NCI-H146 (cell line): ENCODE results near the gene SCAANT1.

Experiments used
- DNase-seq: peaks from one replicate; lab custom pipeline; 2025; lab: John Stamatoyannopoulos, UW

The SCAANT1 gene

DNA sequence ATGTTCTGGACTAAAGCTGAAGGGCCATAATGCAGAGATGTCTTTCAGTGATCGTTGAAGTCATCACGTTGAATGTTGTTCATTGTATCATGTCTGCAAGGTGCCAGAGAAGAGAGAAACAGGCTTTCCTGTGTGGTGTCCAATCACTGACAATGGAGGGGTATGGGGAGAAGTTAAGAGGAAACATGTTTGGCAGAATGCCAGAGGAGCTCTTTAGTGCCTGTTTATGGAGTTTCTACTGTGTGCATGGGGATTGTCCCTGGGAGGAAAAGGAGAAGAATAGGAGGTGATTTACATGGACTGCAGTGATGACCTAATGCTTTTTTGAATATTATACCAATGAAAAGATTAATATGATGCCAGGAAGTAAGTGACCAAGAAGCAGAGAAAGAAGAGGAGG lies 11.7 kb downstream of the SCAANT1 start:
- DNase-seq: no peak

- no peak for DNase-seq
Observed at GRCh38 chr3:63900010-63900409, 12.2 kb downstream of the SCAANT1 start.

DNA sequence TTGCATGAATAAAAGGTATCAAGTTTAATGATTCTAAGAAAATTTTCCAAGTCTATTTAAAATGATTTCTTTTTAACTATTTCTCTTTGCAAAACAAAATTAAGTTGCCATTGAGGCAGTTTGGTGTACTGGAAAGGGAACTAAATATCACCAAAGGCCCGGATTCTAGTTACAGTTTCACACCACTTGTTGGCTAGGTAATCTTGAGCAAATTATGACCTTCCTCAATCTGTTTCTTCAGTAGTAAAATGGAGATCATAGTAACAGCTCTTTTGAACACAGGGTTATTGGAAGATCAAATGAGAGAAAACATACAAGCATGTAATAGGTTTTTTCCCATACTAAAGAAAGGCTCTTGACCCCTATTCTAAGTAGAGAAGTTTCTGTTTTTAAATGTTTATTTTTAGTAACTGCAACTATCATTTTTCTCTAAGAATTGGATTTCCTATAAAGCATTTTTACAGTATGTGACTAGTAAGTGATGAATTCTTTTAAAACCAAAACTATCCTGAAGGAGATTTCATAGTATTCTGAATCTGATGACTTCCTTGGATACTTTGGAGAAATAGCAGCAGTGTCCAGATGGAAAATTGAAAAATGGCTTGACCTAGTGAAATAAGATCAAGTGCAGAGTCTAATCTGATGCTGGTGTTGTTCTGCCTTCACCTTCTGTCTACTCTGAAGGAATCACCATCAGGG lies 15.7 kb downstream of the SCAANT1 start:
- no peak for DNase-seq

- DNase-seq: no peak
Observed at GRCh38 chr3:63895422-63896189, 16.6 kb downstream of the SCAANT1 start.

DNA sequence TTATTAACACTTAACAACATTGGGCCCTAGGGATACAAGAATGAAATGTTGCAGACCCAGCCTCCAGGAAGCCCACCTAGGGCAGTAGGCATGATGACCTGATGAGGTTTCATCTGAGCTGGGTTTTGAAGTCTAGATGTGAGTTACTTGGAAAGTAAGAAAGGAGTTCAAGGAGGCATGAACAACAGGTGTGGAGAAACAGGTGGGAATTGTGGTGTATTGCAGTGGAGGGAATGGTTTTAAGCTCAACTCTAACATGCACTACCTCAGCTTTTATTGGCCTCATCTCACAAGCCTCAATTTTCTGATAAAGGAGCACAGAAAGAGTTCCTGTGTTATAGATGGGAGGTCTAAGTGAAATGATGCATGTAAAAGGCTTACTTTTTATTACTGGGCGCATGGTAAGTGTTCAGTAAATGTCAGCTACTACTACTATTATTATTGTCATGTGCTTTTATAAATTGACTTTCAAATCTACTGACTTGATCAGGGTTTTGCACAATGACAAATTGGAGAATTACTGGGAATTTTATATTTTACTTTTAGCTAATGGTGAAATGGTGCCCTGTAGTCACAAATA lies 19.3 kb downstream of the SCAANT1 start:
- DNase-seq: no peak

GRCh38 chr3:63891518-63891917 lies 20.7 kb downstream of the SCAANT1 start:
- DNase-seq: no peak

DNA sequence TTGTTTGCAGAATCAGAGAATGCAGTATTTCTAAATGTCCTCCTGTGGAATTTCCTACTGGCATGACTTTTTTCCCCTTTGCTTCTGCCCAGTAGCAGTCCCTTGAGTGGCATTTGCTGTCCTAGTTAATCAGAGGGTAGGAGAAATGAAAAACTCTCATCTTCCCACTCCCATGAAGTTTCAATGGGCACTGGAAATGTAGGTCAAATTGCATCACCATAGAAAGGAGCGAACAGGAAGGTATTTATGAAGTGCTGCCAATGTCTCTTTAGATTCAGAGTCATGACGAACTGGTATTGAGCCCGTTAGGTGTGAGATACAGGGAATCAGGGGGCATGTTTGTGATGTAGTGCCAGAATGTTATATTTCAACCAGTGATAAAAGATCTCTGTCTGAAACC lies 25.3 kb downstream of the SCAANT1 start:
- DNase-seq: no peak

- DNase-seq: no peak
Observed at GRCh38 chr3:63880653-63881052, 31.5 kb downstream of the SCAANT1 start.

DNA sequence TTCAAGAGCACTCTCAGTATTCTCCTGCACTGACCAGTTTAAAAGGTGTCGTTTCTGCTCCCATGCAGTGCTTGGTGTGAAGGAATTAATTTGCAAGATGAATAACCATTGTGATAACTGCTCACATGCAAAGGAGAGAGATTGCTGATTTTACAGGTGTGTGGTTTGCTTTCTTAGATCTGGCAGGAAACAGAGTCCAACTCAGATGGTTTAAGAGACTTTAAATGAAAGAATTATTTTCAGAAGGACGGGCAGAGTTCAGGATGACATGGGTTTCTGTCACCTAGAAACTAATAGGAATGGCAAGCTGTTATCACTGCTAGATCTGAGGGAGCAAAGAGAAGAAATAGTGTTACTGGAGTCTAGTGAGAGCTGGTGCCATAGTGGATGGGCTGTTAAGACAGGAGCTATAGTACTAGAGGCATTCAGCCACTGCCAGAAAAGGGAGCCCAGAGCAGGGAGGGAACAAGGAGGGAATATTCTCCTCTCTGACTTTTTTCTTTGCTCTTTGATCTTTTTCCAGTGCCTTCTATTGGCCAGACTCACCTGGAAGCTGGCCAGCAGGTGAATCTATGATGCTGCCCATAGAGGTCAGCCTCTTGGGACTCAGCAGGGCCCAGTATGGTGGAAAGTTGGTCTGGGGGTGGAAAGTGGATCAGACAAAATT lies 33.7 kb downstream of the SCAANT1 start:
- DNase-seq: no peak

DNA sequence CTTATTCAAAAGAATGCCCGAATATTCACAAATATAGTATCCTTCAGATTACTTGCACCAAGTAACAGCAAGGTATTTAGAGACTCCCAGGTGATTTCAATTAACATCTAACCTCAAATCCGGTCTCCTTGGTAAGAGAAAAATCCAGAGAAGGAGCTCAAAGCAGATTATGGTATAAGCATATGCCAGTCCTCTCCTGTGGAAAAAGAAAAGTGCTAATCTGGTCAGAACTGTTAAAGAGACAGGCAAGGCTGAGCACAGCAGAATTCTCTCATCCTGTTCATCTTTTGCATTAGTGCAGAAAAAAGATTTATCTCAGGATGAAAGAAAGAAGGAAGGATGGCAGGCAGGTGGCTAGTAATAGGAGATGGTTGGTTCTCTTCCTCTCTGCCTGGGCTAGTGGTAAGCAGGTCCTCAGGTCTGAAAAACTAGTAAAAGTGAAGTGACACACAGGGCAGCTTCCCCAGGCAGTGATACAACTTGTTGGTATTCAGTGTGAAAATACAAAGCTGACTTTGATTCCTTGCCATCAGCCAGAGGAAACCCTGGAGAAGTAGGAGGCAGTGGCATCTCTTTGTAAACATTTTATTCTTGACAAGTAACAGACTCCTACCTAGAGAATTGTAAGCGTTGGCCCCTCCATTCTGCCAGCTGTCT lies 34.3 kb downstream of the SCAANT1 start:
- DNase-seq: no peak

- no peak for DNase-seq
Observed at GRCh38 chr3:63876260-63876659, 35.9 kb downstream of the SCAANT1 start.

GRCh38 chr3:63875510-63875909 lies 36.7 kb downstream of the SCAANT1 start:
- DNase-seq: no peak

GRCh38 chr3:63874769-63875168 lies 37.4 kb downstream of the SCAANT1 start:
- DNase-seq: no peak

DNA sequence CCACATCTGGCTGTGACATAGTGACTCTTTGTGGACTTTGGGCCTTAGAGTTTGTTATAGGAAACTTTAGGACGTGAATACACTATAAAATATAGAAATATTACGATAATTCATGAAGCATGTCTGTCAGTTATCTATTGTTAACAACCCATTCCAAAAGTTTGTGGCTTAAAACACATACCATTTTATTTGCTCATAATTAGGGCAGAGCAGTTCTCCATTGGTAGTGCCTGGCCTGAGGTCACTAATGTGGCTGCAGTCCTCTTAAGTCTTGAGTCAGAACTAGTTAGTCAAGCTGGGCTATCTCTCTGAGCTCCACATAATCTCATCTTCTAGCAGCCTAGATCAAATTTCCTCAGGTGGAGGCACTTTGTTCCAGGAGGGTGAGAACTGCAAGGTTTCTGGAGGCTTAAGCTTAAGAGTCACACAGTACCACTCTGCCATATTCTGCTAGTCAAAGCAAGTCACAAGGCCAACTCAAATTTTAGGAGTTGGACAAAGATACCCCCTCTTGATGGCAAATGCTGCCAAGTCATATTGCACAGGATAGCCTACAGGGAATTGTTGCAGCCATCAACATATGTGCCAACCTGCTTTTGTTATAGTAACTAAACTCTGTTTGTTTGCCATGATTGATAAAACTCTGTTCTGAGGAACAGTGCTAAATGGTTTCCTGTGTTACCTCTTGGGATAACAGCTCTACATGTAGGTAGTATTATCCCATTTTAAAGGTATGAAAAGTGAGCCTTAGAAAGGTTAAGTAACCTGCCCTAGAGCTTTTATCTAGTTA lies 39.9 kb downstream of the SCAANT1 start:
- DNase-seq: no peak

- DNase-seq: no peak
Observed at GRCh38 chr3:63870615-63871005, 41.6 kb downstream of the SCAANT1 start.

DNA sequence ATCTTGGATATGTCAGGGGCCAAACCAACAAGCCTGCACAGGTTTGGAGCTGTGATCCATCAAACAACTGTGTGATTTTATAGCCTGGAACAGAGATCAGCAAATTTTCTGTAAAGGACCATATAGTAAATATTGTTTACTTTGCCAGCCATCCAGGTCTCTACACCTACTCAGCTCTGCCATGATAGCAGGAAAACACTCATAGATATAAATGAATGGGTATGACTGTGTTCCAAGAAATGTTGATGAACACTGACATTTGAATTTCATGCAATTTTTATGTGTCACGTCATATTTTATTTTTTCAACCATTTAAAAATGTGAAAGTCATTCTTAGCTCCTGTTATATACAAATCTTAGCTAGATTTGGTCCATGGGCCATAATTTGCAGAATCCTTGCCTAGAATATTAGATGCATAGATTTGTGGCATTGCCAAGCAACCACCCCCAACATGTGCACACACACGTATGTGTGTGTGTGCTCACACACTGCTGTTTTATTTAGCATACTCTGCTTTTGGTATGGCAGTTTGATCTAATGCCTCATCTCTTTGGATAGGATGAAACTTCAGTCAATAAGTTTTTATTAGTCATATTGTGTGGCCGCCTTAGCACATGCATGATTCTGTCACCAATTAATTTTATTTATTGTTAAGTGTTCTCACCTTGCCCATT lies 42.1 kb downstream of the SCAANT1 start:
- DNase-seq: no peak

GRCh38 chr3:63867225-63867624 lies 45.0 kb downstream of the SCAANT1 start:
- no peak for DNase-seq

- DNase-seq: no peak
Observed at GRCh38 chr3:63864965-63865327, 47.2 kb downstream of the SCAANT1 start.

DNA sequence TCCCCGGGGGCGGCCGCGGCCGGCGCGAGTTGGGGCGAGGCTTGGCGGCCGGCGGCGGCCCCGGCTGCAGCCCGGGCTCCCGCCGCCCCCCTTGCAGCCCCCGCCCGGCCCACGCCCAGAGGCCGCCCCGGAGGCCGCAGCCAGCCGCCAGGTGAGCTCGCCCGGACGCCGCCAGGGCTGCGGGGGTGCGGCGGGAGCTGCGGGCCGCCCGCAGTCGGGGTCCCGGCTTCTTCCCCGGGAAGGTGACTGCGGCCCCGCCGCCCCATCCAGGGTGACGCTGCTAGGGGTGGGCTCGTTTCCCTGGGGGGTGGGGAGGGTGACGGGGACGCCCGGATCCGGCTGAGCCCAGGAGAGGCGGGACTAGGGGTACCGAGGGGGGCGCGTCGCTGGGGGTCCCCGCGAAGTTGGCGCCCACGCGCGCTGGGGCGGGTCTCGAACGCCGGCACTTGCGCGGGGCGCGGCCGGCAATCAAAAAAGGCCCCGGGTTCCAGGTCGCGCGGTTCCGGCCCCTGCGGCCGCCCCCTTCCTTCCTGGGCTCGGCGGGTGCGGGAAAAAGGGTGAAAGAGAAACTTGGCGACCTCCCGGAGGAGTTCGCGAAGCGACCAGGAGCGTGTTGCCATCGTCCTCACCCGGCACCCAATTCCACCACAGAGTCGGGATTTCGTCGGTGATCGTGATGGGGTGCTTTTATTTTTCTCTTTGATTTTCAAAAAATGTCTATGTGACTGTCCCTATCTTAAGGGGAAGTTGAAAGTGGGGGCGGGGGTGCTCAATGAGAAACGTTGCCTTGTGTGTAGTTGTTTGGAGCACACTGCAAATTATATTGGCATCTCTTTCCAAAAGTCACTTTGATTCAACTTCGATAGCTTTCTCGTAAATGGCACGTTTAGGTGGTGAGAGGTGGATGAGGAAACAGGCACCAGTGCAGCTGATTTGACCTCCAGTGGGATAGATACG lies 47.9 kb downstream of the SCAANT1 start:
- peak; percentile 45 for DNase-seq
